Adrenal gland (tissue), 12 donors: ENCODE measurements around the gene REXO5. TPM values are rescaled to one million over a fixed set of nuclear protein-coding genes. Genes with fewer than 3 reads are reported as not detected.

Source experiments
- DNase-seq, 7 donors: peaks; one replicate each; pipeline ENCODE4 v3.0.0-alpha.2; 2019 to 2020
- H3K27ac ChIP-seq, 5 donors: fragments of 200-600 bp; sonication (generic) in 4 of 5; 1 replicate in 3 of 5; 2 replicates in 2 of 5; pipeline versions ENCODE4 v1.5.1 to v1.8.0; 2016 to 2020; ENCODE audit warnings: mild to moderate bottlenecking in 1 of 5
- H3K27me3 ChIP-seq: fragments of 200-600 bp; 2 replicates; pipeline ENCODE4 v1.8.0; 2021
- H3K36me3 ChIP-seq, 2 donors: fragments of 200-600 bp; replicated peaks in 1 of 2; 1 replicate in 1 of 2; 2 replicates in 1 of 2; pipeline versions ENCODE4 v1.5.1 to v1.8.0; 2018 to 2022
- H3K4me1 ChIP-seq, 2 donors: fragments of 200-600 bp; replicated peaks in 1 of 2; 1 replicate in 1 of 2; 2 replicates in 1 of 2; pipeline versions ENCODE4 v1.5.1 to v1.8.0; 2018 to 2021
- H3K4me3 ChIP-seq, 4 donors: fragments of 200-600 bp; sonication (generic) in 3 of 4; one replicate each; pipeline ENCODE4 v1.5.1; 2016 to 2018
- H3K9me3 ChIP-seq, 3 donors: fragments of 200-600 bp; sonication (generic) in 1 of 3; replicated peaks in 1 of 3; 1 replicate in 2 of 3; 2 replicates in 1 of 3; pipeline versions ENCODE4 v1.5.1 to v1.8.0; 2016 to 2021
- CTCF ChIP-seq, 6 experiments: fragments of 450-650 bp in 4 of 6; fragments of 200-600 bp in 2 of 6; sonication (generic) in 1 of 6; IDR thresholded peaks; 1 replicate in 5 of 6; 2 replicates in 1 of 6; pipeline versions ENCODE4 v1.5.1 to v1.8.0; 2016 to 2021; ENCODE audit warnings: antibody characterized with exemption in 6 of 6, mild to moderate bottlenecking in 2 of 6, moderate library complexity in 1 of 6
- POLR2A ChIP-seq, 2 donors: fragments of 450-650 bp; IDR thresholded peaks; one replicate each; pipeline ENCODE4 v1.6.1; 2017; ENCODE audit warnings: antibody characterized with exemption in 2 of 2, mild to moderate bottlenecking in 2 of 2, moderate library complexity in 1 of 2
- WGBS, 4 donors: extraction: QIAGEN DNeasy Blood & Tissue Kit in 2 of 4; methylation state at CpG; one replicate each; pipeline versions ENCODE4 v1.1.5 to v1.1.7; 2013 to 2017; 5-methylcytosine and 5-hydroxymethylcytosine counted together
- intact Hi-C, 2 donors: fragments of 100-400 bp; cut with DNase I; formaldehyde crosslinking; loops; one replicate each; pipeline versions ENCODE4 v1.14.1 to v1.15.0; 2022 to 2023
- polyA plus RNA-seq, 3 donors: library from polyadenylated mRNA; stranded (reverse); fragments of 200-250 nt in 2 of 3; fragments of 350-450 nt in 1 of 3; fragmentation: Illumina TruSeq in 1 of 3; extraction: RNeasy Lipid Tissue Mini Kit (QIAGEN cat#74804) in 1 of 3; gene quantifications; one replicate each; pipeline ENCODE4 v1.2.3, GENCODE V29; 2013 to 2014
- total RNA-seq, 9 donors: library from RNA; depleted of rRNA in 4 of 9; stranded (reverse); fragments of >200 nt in 4 of 9; fragments of 120-200 nt in 1 of 9; fragmentation: NEBNext Ultra II Directional in 1 of 9; extraction: Animal tissue kit (Norgen Biotek cat#: 25700) in 1 of 9; gene quantifications; one replicate each; pipeline versions ENCODE4 v1.1.0 to v1.2.4, GENCODE V29; 2013 to 2023
- donor health status: healthy with polysubstance abuse.
- donor health status: Bipolar disorder and iron deficiency.
- donor health status: DM: yes; HTN: yes; CAD: no.
- donor health status: DM: no; HTN: no; CAD: no.
- donor health status: DM: no; HTN: no; CAD: no.
- donor health status: DM: yes; HTN: yes; CAD: no.

Gene REXO5
- total and polyA plus RNA-seq, 12 donors: 0.78 to 10.1 (median 3.5) TPM

GRCh38 chr16:20851601-20852000 lies 45.3 kb downstream of the REXO5 start:
- Histone ChIP-seq H3K9me3 (no peaks in the 10 kb centered on the region), H3K27ac (peak overlapping the region; percentile 0 to 83 (median 56)), H3K27me3 (no peaks in the 10 kb centered on the region), H3K36me3 (no peaks in the 10 kb centered on the region), H3K4me3 (no peak overlapping the region), H3K4me1 (peaks cover 16 to 48% of the 10 kb centered on the region in 2 donors)
- peak; percentile 45 to 94 (median 86) for DNase-seq
- intact Hi-C loops: loop anchor here (5.0 to 10.0 kb wide), 2 partner anchors 46 to 93 kb away; no protein-coding TSS in a partner anchor
- peak in 1 of 2 donors; percentile 62 for TF ChIP-seq POLR2A (IDR thresholded peaks at IDR 0.05)
- no peak for TF ChIP-seq CTCF (IDR thresholded peaks at IDR 0.05)
- WGBS, 4 donors: 12 to 28% (median 21%) methylated on average over 2 of the region's 2 CpGs

GRCh38 chr16:20853143-20853542 lies 46.8 kb downstream of the REXO5 start:
- no peak for DNase-seq
- Histone ChIP-seq H3K36me3 (no peaks in the 10 kb centered on the region), H3K27me3 (no peaks in the 10 kb centered on the region), H3K4me3 (no peak overlapping the region), H3K27ac (peak overlapping the region in 2 of 5 donors; percentile 19 to 27), H3K9me3 (no peaks in the 10 kb centered on the region), H3K4me1 (peaks cover 16 to 48% of the 10 kb centered on the region in 2 donors)
- intact Hi-C loops: loop anchor here (5.0 to 10.0 kb wide), 2 partner anchors 44 to 92 kb away; no protein-coding TSS in a partner anchor
- TF ChIP-seq POLR2A (IDR thresholded peaks at IDR 0.05) (no peak), CTCF (IDR thresholded peaks at IDR 0.05) (no peak)
- 68 to 78% (median 75%) methylated on average over 5 of the region's 5 CpGs for WGBS, 4 donors

DNA sequence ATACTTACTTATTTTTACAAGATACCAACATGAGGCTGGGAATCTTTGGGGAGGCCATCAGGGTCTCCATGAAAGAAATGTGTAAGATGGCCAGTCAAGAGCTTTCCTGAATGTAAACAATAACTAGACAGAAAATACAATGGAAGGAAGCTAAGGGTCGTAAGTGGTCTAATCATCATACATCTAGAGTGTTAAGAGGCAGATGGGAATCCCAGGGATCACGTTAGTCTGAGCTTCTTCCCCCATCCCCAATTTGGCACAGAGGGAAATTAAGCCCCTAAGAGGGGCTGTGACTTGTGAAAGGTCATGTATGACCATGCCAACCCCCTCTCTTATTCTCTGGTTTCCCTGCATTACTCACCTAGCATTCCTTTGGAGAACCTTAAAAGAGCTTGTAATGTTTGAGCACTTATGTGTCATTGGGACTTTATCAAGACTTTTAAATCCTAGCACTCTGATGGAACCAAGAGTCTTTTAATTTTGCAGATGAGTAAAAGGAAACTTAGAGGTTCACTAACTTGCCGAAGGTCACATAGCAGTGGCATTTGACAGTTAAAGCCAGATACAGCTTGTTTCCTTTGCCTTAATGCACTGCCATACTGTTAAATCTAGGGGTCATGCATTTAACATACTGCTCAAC lies 47.8 kb downstream of the REXO5 start:
- Histone ChIP-seq H3K27me3 (no peaks in the 10 kb centered on the region), H3K36me3 (peaks cover 0 to under 1% of the 10 kb centered on the region in 2 donors), H3K9me3 (no peaks in the 10 kb centered on the region), H3K27ac (peak overlapping the region in 1 of 5 donors; percentile 37), H3K4me3 (no peak overlapping the region), H3K4me1 (peaks cover 16 to 50% of the 10 kb centered on the region in 2 donors)
- DNase-seq: no peak
- WGBS, 4 donors: 75 to 89% (median 79%) methylated on average over 3 of the region's 3 CpGs
- intact Hi-C loops: loop anchor here (5.0 to 10.0 kb wide), 2 partner anchors 43 to 91 kb away; no protein-coding TSS in a partner anchor
- TF ChIP-seq POLR2A (IDR thresholded peaks at IDR 0.05) (no peak), CTCF (IDR thresholded peaks at IDR 0.05) (no peak)

DNA sequence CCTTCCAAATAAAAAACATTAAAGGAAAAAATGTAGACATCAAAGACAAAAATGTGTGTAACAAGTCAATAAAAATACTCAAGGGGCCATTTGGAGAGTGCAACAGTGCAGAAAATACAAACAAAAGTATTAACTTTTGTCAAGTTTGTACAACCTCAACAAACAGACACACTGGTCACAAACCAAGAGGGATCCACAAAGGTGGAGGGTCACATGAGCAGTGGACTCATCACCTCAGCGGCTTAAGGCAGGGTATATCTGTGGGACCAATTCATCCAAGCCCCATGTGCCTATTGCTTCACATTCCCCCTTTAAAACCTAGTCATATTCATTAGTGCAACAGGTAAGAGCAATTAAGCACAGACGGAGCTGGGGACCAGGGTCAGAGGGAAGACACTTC lies 48.6 kb downstream of the REXO5 start:
- no peak for TF ChIP-seq CTCF (IDR thresholded peaks at IDR 0.05)
- TF ChIP-seq POLR2A (IDR thresholded peaks at IDR 0.05): no peak
- H3K27ac ChIP-seq: no peak overlapping the region

More for the DNA sequence above, 48.6 kb downstream of the REXO5 start:
- Histone ChIP-seq H3K4me3 (no peak overlapping the region), H3K9me3 (no peaks in the 10 kb centered on the region), H3K27me3 (no peaks in the 10 kb centered on the region), H3K4me1 (peaks cover 15 to 58% of the 10 kb centered on the region in 2 donors), H3K36me3 (peaks cover 0 to 10% of the 10 kb centered on the region in 2 donors)
- intact Hi-C loops: loop anchor here (5.0 to 10.0 kb wide), 2 partner anchors 42 to 90 kb away; no protein-coding TSS in a partner anchor
- 93 to 98% (median 98%) methylated on average over 2 of the region's 2 CpGs for WGBS, 4 donors
- DNase-seq: no peak
